Measurements from ENCODE around the gene ABCG1.

The ABCG1 gene

GRCh38 chr21:42234464-42235241 is 15.7 kb downstream of the ABCG1 start:
- DNase-seq, result peak; percentile 80

- no peak for DNase-seq
Measured at GRCh38 chr21:42235593-42235992, 16.7 kb downstream of the ABCG1 start.

GRCh38 chr21:42236014-42236413 is 17.1 kb downstream of the ABCG1 start:
- no peak for DNase-seq

GRCh38 chr21:42236693-42237092 is 17.8 kb downstream of the ABCG1 start:
- no peak for DNase-seq

GRCh38 chr21:42237161-42237560 is 18.2 kb downstream of the ABCG1 start:
- no peak for DNase-seq

- DNase-seq, result no peak
Measured at GRCh38 chr21:42237577-42237976, 18.6 kb downstream of the ABCG1 start.

GRCh38 chr21:42238185-42238934 is 19.4 kb downstream of the ABCG1 start:
- DNase-seq, result peak; percentile 29

- no peak for DNase-seq
Measured at GRCh38 chr21:42239556-42239955, 20.6 kb downstream of the ABCG1 start.

- DNase-seq, result no peak
Measured at GRCh38 chr21:42239973-42240372, 21.0 kb downstream of the ABCG1 start.

- no peak for DNase-seq
Measured at GRCh38 chr21:42242611-42243010, 23.7 kb downstream of the ABCG1 start.

GRCh38 chr21:42243026-42243425 is 24.1 kb downstream of the ABCG1 start:
- DNase-seq, result no peak

GRCh38 chr21:42245331-42246193 is 26.6 kb downstream of the ABCG1 start:
- no peak for DNase-seq

- DNase-seq, result no peak
Measured at GRCh38 chr21:42247716-42248115, 28.8 kb downstream of the ABCG1 start.

GRCh38 chr21:42248241-42248640 is 29.3 kb downstream of the ABCG1 start:
- DNase-seq, result no peak

- no peak for DNase-seq
Measured at GRCh38 chr21:42248783-42249597, 30.1 kb downstream of the ABCG1 start.

- no peak for DNase-seq
Measured at GRCh38 chr21:42250422-42251403, 31.8 kb downstream of the ABCG1 start.

- DNase-seq, result no peak
Measured at GRCh38 chr21:42251654-42252324, 32.8 kb downstream of the ABCG1 start.

- DNase-seq, result no peak
Measured at GRCh38 chr21:42252325-42252654, 33.4 kb downstream of the ABCG1 start.

GRCh38 chr21:42252778-42253340 is 33.9 kb downstream of the ABCG1 start:
- no peak for DNase-seq

GRCh38 chr21:42253466-42253865 is 34.5 kb downstream of the ABCG1 start:
- no peak for DNase-seq

Data from activated naive CD4-positive, alpha-beta T cell treated with anti-CD3 and anti-CD28 coated beads, Interleukin-2, amount 50 U/mL, for 16 hours (primary cell).